Neural cell (in vitro differentiated cells): Measurements from ENCODE around the gene CREBL2. TPM values are rescaled to one million over a fixed set of nuclear protein-coding genes. Genes with fewer than 3 reads are reported as not detected.
"Not testable (repeated sequence)": the region's sequence is repeated elsewhere in the genome, so short reads cannot be mapped to it uniquely, and the experiment has no call there.

Experiments used
- H2AFZ ChIP-seq: fragments of 200-600, 300-800 bp; sonication (generic), shearing (Covaris generic); 2 replicates; pipeline ENCODE4 v1.6.0; 2014; ENCODE audit warnings: low read depth, mild to moderate bottlenecking, antibody characterized with exemption, low read length, moderate library complexity
- H3F3A ChIP-seq: fragments of 200-600 bp; shearing (Covaris generic); 2 replicates; pipeline ENCODE4 v1.6.1; 2016; ENCODE audit warnings: mild to moderate bottlenecking, moderate library complexity, mixed read lengths, antibody characterized with exemption, low read length; ENCODE audit not compliant: insufficient read depth, poor library complexity, severe bottlenecking
- H3K27ac ChIP-seq: fragments of 200-600, 300-800 bp; sonication (generic), shearing (Covaris generic); 2 replicates; pipeline ENCODE4 v1.5.1; 2014; ENCODE audit warnings: mild to moderate bottlenecking, low read length, moderate library complexity
- H3K27me3 ChIP-seq: fragments of 300-800, 200-600 bp; sonication (generic), shearing (Covaris generic); 2 replicates; pipeline ENCODE4 v1.6.0; 2014; ENCODE audit warnings: mild to moderate bottlenecking, low read depth, low read length, moderate library complexity; ENCODE audit not compliant: insufficient read depth
- H3K36me3 ChIP-seq: fragments of 300-800, 200-600 bp; sonication (generic), shearing (Covaris generic); 2 replicates; pipeline ENCODE4 v1.5.1; 2014; ENCODE audit warnings: mild to moderate bottlenecking, antibody characterized with exemption, low read length, moderate library complexity; ENCODE audit not compliant: insufficient read depth
- H3K4me2 ChIP-seq: fragments of 300-800, 200-600 bp; sonication (generic), shearing (Covaris generic); 2 replicates; pipeline ENCODE4 v1.6.0; 2014; ENCODE audit warnings: mild to moderate bottlenecking, low read length
- H3K4me3 ChIP-seq: fragments of 300-800, 200-600 bp; sonication (generic), shearing (Covaris generic); 2 replicates; pipeline ENCODE4 v1.5.1; 2014; ENCODE audit warnings: mild to moderate bottlenecking, low read length, moderate library complexity
- H3K79me2 ChIP-seq: fragments of 200-600 bp; shearing (Covaris generic); replicated peaks from 2 replicates; pipeline ENCODE4 v1.6.0; 2014; ENCODE audit warnings: mild to moderate bottlenecking, low read length, moderate library complexity; ENCODE audit not compliant: insufficient read depth
- H3K9ac ChIP-seq: fragments of 300-800, 200-600 bp; sonication (generic), shearing (Covaris generic); 2 replicates; pipeline ENCODE4 v1.6.1; 2016; ENCODE audit warnings: mild to moderate bottlenecking, low read length, mixed read lengths
- H3K9me2 ChIP-seq: fragments of 200-600 bp; shearing (Covaris generic); 2 replicates; pipeline ENCODE4 v1.6.1; 2016; ENCODE audit warnings: mild to moderate bottlenecking, low read length, mixed read lengths; ENCODE audit not compliant: insufficient read depth
- H3K9me3 ChIP-seq: fragments of 200-600, 300-800 bp; sonication (generic), shearing (Covaris generic); 2 replicates; pipeline ENCODE4 v1.6.1; 2016; ENCODE audit warnings: mild to moderate bottlenecking, mixed run types, low read length, moderate library complexity, mixed read lengths
- H4K20me1 ChIP-seq: fragments of 200-600 bp; shearing (Covaris generic); 2 replicates; pipeline ENCODE4 v1.6.1; 2016; ENCODE audit warnings: mild to moderate bottlenecking, mixed run types; ENCODE audit not compliant: insufficient read depth
- CTCF ChIP-seq: fragments of 450-650 bp; IDR thresholded peaks from 2 replicates; pipeline ENCODE4 v1.5.1; 2014; ENCODE audit warnings: antibody characterized with exemption, mild to moderate bottlenecking, moderate library complexity; ENCODE audit not compliant: poor library complexity, severe bottlenecking
- EP300 ChIP-seq: fragments of 450-650 bp; conservative IDR thresholded peaks from 2 replicates; pipeline ENCODE4 v1.6.1; 2014; ENCODE audit warnings: antibody characterized with exemption, mild to moderate bottlenecking, moderate library complexity; ENCODE audit not compliant: poor library complexity, severe bottlenecking
- EZH2 ChIP-seq: fragments of 200-600, 300-800 bp; shearing (Covaris generic), sonication (generic); IDR thresholded peaks from 2 replicates; pipeline ENCODE4 v1.6.1; 2014; ENCODE audit warnings: antibody characterized with exemption, low read length, borderline replicate concordance, mild to moderate bottlenecking; ENCODE audit not compliant: insufficient read depth, poor library complexity, severe bottlenecking
- MXI1 ChIP-seq: fragments of 450-650 bp; conservative IDR thresholded peaks from 2 replicates; pipeline ENCODE4 v1.6.1; 2014; ENCODE audit warnings: antibody characterized with exemption, mild to moderate bottlenecking; ENCODE audit not compliant: poor library complexity, severe bottlenecking
- POLR2AphosphoS5 ChIP-seq: IDR thresholded peaks from 2 replicates; pipeline ENCODE4 v1.6.1; 2012
- RAD21 ChIP-seq: fragments of 450-650 bp; conservative IDR thresholded peaks from 2 replicates; pipeline ENCODE4 v1.6.1; 2014; ENCODE audit warnings: antibody characterized with exemption, mild to moderate bottlenecking, moderate library complexity
- REST ChIP-seq: IDR thresholded peaks from 2 replicates; pipeline ENCODE4 v1.6.1; 2012; ENCODE audit warnings: borderline replicate concordance
- SMC3 ChIP-seq: fragments of 450-650 bp; conservative IDR thresholded peaks from 2 replicates; pipeline ENCODE4 v1.6.1; 2014; ENCODE audit warnings: antibody characterized with exemption, mild to moderate bottlenecking, moderate library complexity; ENCODE audit not compliant: poor library complexity
- TAF1 ChIP-seq: IDR thresholded peaks from 2 replicates; pipeline ENCODE4 v1.6.1; 2012; ENCODE audit warnings: low read depth
- polyA plus RNA-seq: library from polyadenylated mRNA; depleted of rRNA; stranded (reverse); fragments of >200 nt; gene quantifications from 2 replicates; pipeline ENCODE4 v1.2.3, GENCODE V29; 2014

Gene CREBL2
- polyA plus RNA-seq, 1 donor from 2014 or later, result 29.9 TPM

GRCh38 chr12:12636641-12637040, 25.0 kb downstream of the CREBL2 start:
- H3K27ac ChIP-seq, result no peak overlapping the region
- H3K9me2 ChIP-seq, result no peaks in the 10 kb centered on the region
- TF ChIP-seq TAF1, result no peak
- TF ChIP-seq MXI1, result no peak
- TF ChIP-seq CTCF, result no peak
- no peak for TF ChIP-seq SMC3
- TF ChIP-seq EZH2, result no peak
- no peak for TF ChIP-seq REST
- no peak for TF ChIP-seq EP300
- no peak for TF ChIP-seq POLR2AphosphoS5
- no peak for TF ChIP-seq RAD21
- no peak overlapping the region for H2AFZ ChIP-seq
- H3K9me3 ChIP-seq, result no peaks in the 10 kb centered on the region
- no peaks in the 10 kb centered on the region for H3F3A ChIP-seq
- no peaks in the 10 kb centered on the region for H3K36me3 ChIP-seq
- no peak overlapping the region for H3K4me3 ChIP-seq
- H3K27me3 ChIP-seq, result no peaks in the 10 kb centered on the region
- H4K20me1 ChIP-seq, result no peaks in the 10 kb centered on the region
- no peak overlapping the region for H3K4me2 ChIP-seq
- H3K9ac ChIP-seq, result no peak overlapping the region
- no peaks in the 10 kb centered on the region for H3K79me2 ChIP-seq

GRCh38 chr12:12639995-12640394, 28.3 kb downstream of the CREBL2 start:
- not testable (repeated sequence) for H3K4me2 ChIP-seq, H3K9ac ChIP-seq

GRCh38 chr12:12641650-12642049, 30.0 kb downstream of the CREBL2 start:
- no peak overlapping the region for H3K27ac ChIP-seq

More at GRCh38 chr12:12639995-12640394, 28.3 kb downstream of the CREBL2 start:
- H3K9me3 ChIP-seq, H3F3A ChIP-seq, H3K4me3 ChIP-seq, H3K36me3 ChIP-seq, H2AFZ ChIP-seq, H3K27me3 ChIP-seq, H3K27ac ChIP-seq, H3K79me2 ChIP-seq, H3K9me2 ChIP-seq, H4K20me1 ChIP-seq: not testable (repeated sequence)

More at GRCh38 chr12:12641650-12642049, 30.0 kb downstream of the CREBL2 start:
- no peak overlapping the region for H3K9ac ChIP-seq
- H3K27me3 ChIP-seq, result no peaks in the 10 kb centered on the region
- H3K79me2 ChIP-seq, result no peaks in the 10 kb centered on the region
- H3K4me2 ChIP-seq, result no peak overlapping the region
- H3K36me3 ChIP-seq, result peaks cover 14% of the 10 kb centered on the region
- H2AFZ ChIP-seq, result no peak overlapping the region
- no peaks in the 10 kb centered on the region for H3F3A ChIP-seq
- TF ChIP-seq RAD21 (no peak), EP300 (no peak), CTCF (no peak), EZH2 (no peak), REST (no peak), MXI1 (no peak), TAF1 (no peak), POLR2AphosphoS5 (no peak), SMC3 (no peak)
- H3K9me2 ChIP-seq, result no peaks in the 10 kb centered on the region
- no peak overlapping the region for H3K4me3 ChIP-seq
- H4K20me1 ChIP-seq, result no peaks in the 10 kb centered on the region
- H3K9me3 ChIP-seq, result no peaks in the 10 kb centered on the region
